CD4-positive, alpha-beta T cell treated with Interleukin-15 for 1 hour (primary cell): ENCODE measurements around the gene RRAGD.
A peak's percentile ranks its signal among the peaks of the same experiment; 100 is the strongest.

Experiments
- DNase-seq: peaks from one replicate; pipeline ENCODE4 v3.0.0-alpha.2; 2020

The RRAGD gene, protein sequence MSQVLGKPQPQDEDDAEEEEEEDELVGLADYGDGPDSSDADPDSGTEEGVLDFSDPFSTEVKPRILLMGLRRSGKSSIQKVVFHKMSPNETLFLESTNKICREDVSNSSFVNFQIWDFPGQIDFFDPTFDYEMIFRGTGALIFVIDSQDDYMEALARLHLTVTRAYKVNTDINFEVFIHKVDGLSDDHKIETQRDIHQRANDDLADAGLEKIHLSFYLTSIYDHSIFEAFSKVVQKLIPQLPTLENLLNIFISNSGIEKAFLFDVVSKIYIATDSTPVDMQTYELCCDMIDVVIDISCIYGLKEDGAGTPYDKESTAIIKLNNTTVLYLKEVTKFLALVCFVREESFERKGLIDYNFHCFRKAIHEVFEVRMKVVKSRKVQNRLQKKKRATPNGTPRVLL

DNA sequence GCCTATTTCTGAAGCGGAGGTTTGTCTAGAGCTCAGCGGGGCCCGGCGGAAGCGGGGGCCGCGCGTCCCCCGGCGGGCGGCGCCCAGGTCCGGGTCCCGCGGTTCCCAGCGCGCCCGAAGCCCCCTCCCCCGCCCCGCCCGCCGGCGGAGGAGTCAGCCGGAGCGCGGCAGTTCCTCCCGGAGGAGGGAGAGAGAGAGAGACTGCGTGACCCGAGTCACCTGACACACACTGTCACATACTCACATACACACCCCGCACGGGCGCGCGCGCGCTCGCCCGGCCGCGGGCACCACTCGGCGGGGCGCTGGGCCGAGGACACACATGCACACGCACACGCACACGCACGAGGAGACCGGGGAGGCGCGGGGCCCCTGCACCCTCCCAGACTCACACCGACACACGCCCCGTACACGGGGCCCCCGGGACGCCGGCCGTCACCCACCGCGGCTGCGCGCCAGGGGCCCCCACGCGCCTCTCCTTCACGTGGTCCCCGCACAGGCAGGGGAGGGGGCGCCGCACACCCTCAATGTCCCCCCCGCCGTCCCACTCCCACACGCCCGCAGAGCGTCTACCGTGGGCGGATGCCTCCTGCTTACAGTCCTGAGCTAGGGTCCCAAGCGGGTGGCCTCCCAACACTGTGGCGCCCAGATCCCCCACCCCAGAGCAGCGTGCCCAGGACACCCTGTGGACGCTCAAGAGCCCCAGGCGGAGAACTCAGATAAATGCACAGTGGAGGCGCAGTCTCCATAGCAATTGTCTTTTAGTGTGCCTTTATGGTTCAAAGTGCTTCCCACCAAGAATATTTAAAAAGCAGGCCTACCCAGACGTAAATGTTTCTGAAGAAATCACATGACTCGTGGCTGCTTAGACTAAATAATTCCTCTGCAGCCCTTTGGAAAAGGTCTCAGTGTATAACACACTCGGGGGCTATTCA is at the start of gene RRAGD:
Gene RRAGD (minus strand): TSS at position 203 of the 935 bp plus-strand sequence. CDS start 280 bp downstream, outside the sequence.
- DNase-seq = peak; percentile 78

DNA sequence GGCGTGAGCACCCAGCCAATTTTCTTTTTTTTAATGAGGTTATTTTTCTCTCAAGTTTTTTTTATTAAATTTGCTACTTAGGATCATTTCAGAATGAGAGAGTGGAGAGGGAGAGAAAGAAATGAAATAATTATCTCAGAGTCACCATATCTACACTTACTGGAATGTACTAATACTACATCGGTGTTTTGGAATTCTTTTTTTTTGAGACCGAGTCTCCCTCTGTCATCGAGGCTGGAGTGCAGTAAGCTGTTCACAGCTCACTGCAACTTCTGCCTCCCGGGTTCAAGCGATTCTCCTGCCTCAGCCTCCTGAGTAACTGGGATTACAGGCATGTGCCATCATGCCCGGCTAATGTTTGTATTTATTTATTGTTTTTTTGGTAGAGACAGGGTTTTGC is 48.6 kb upstream of the RRAGD start:
- DNase-seq = no peak

DNA sequence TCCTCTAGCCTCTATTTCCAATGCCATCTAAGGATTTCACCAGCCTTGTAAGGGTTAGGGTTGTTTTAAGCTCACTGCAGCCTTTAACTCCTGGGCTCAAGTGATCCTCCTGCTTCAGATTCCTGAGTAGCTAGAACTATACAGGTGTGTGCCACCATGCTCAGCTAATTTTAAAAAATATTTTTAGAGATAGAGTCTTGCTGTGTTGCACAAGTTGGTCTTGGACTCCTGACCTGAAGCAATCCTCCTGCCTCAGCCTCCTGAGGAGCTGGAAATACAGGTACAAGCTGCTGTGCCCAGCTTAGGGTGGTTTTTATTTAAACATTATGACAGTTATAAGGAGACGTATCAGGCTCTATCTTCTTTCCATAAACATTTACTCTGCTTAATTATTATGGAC is 47.4 kb upstream of the RRAGD start:
- no peak for DNase-seq

DNA sequence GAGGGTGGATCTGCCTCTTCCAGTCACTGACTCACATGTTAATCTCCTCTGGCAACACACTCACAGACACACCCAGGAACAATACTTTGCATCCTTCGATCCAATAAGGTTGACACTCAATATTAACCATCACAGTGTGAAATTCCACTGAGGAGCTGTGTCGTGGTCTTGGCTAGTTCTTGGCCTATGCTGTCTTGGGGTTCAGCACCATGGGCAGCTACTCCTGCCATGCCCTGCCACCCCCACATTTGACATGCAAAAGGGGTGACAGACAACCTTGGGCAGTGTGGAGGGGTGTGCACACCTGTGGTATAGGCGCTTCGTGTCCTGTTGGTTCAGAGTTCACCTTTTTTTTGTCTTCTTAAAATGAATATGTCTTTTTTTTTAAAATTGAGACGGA is 46.6 kb upstream of the RRAGD start:
- no peak for DNase-seq

DNA sequence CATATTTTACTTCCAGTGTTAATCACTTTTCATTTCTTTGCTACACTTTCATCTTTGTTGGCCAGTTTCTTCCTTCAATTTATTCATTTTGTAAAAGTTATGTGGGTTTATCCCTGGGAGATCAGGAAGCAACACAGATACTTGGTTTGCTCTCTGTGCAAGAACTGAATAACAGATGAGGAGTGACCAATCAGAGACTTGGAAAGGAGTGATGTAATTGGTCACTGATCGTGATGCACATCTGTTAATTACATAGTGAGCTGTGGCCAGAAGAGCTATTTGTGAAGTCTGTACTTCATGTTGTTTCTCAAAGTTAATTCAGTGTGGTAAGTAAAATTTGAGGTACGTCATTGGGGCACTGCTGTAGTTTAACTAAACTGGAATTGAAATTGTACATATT is 42.2 kb upstream of the RRAGD start:
- DNase-seq = no peak

DNA sequence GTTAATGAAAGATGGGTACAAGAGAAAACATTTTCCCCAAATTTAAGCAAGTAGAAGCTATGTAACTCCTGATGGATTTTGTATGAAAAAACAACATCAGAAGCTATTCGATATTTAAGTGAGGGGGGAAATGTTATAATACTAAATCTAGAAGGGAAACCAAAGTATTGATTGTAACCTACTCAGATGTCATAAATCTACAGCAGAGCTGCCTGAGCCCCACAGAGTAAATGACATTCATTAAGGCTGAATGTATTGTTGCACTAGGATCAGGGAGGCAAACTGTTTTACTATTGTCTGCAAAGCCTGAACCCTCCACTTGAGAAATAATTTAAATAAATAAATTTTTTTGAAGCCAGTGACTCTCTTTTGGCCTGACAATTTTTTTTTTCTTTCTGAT is 40.2 kb upstream of the RRAGD start:
- no peak for DNase-seq

DNA sequence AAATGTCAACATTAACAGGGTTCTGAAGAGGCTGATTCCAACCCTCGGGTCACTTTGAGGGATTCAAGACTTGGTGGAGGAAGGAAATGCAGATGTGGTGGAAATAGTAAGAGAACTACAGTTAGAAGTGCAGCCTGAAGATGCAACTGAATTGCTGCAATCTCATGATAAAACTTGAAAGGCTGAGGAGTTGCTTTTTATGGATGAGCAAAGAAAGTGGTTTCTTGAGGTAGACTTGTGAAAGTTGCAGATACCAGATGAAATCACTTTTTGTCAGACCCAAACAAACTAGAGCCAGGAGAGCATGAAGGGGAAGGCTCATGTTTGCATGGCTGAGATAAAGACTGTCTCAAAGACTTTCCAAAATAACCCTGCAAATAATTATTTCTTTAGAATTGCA is 37.1 kb upstream of the RRAGD start:
- DNase-seq = no peak

DNA sequence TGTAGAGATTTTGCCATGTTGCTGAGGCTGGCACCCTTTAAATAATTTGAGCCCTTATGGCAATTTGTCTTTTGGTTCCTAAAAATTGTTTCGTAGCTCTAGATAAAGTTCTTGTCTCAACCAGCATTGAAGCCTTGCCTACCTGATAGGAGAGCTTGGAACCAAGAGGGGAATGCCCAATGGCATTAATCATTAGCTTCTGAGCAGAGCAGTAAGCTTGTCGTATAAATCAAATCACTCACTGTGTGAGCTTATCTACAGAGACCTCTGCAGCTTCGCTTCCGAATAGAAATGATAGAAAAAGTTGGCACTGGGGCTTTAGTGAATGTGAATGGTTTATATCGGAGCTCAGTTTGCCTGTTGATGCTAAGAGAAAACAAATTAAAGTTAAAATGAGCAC is 31.6 kb upstream of the RRAGD start:
- DNase-seq = no peak

DNA sequence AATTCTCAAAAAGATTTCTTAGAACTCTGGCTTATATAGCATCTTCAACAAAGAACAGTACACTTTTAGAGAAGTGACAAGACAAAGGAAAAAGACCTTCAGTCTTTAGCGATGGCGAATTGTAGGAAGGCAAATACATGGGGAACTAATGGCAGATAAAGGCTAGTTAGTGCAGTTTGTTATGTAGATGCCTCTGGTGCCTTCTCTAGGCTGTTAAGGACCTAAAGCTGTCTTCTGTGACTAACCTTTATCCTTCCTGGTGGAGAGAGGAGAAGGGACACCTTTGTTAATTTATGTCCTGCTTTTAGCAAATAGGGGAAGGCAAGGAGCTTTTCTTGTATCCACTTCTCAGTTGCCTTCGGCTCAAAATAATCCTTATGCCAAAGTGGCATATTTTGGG is 28.1 kb upstream of the RRAGD start:
- DNase-seq = no peak

DNA sequence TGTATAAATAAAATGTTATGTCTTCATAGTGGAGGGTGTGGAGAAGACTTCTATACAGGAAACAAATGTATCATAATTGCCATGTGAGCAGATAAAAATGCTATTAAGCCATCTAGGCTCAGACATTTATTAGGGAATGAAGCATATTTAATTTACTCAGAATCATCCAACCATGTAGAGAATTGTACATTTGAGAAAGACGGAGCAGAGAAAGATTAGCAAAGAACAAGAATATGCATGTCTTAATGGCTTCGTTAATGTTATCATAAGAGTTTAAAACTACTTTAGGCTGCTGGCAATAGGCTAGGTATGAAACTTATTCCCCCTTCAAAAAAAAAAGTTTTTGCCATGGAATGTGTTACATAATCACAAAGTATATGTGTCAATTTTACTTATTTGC is 26.9 kb upstream of the RRAGD start:
- DNase-seq = no peak

DNA sequence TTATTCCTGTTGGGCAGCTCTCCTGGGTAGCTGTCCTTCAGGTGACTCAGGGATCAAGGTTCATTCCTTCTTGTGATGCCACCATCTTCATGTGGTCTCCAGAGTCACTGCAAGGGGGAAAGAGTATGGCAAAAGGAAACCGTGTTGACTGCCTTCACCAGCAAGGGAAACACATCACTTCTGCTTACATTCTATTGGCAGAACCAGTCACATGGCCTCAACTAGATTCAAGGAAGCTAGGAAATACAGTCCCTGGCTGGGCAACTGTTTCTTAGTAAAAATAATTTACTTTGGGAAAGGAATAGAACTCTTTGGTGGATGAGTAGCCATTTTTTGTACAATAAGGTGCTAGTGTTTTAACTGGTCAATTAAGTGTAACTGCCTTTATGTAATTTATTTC is 26.2 kb upstream of the RRAGD start:
- no peak for DNase-seq

DNA sequence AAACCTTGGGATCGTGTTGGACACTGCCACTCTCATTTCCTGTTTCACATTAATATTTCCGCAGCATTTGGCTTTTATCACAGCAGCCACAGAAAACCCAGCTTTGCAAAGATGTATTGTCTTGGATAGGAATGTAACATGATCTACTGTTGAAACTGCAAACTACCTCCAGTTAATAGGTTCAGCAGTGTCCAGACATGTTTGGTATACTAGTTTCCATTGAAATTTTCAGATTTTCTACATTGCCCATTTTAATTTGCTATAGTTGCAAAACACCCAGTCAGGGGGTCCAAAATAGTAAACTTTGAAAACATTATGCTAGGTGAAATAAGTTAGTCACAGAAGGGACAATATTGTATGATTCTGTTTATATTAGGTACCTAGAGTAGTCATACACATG is 24.2 kb upstream of the RRAGD start:
- DNase-seq = no peak

DNA sequence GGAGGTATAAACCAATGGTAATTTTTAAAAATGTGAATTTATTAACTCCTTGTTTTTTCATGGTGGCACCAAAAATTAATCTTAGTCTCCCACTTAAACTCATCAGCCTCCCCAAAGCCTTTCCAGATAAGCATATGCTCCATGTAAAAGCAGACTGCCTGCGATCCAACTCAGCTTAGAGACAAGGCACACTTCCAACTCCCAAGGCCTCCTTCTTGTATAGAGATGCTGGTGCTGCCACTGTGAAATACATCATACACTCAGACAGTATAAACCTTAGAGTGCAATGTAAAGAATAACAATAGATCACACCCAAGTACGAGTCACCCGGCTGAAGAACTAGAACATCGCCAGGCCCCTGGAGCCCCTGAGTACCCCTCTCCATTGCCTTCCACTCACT is 22.9 kb upstream of the RRAGD start:
- DNase-seq = no peak

DNA sequence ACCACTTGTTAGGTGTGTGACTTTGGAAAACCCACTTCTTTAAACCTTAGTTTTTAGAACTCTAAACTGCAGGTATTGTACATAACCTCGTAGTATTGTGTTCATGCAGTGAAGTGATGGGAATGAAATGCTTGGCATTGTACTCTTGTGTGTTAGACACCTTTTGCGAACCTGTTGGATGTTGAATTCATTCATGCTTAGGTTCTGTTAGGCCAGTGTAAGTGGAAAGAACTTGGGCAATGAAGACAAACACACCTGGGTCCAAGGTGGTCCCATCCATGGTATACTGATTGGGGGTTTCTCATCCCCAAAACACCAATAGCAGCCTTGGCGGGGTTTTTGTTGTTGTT is 22.1 kb upstream of the RRAGD start:
- DNase-seq = no peak

DNA sequence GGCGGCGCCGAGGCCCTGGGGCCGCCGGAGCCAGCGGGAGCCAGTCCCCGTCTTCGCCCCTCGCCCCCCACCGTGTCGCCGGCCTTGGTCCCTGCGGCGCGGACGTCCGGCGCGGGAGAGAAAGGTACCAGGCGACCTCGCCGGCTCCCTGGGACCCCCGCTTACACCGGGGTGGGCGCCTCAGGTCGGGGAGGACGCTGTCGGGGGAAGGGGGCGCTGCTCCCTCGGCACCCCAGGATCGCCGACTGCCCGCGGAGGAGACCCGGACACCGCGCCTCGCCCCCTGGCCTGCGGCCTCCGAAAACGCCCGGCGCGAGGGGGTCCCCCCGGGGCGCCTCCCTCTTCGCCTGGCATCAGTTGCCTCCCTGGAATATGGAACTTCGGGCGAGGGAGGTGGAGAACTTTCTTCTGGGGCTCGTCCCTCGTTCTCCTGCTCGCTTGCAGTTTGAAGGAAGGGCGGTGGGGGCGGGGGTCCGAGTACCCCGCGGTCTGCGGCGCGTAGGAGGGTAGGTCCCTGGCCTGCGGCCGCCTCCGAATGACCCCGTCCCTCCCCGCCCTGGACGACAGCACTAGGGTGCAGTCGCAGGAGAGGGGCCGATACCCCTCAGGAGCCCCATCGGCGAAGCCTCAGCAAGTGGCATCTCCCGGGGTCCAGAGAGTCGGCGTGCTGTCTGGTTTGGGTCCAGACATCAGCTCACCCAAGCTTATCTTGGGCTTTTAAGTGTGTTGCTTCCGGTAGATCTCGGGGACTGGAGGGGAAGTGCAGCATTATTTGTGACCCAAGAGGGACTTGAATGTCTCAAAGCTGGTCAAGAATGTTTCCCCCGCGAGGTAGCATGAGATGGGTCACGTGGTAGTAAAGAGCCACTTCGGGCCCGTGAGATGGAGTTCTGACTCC is 21.4 kb upstream of the RRAGD start:
- DNase-seq = peak; percentile 20

DNA sequence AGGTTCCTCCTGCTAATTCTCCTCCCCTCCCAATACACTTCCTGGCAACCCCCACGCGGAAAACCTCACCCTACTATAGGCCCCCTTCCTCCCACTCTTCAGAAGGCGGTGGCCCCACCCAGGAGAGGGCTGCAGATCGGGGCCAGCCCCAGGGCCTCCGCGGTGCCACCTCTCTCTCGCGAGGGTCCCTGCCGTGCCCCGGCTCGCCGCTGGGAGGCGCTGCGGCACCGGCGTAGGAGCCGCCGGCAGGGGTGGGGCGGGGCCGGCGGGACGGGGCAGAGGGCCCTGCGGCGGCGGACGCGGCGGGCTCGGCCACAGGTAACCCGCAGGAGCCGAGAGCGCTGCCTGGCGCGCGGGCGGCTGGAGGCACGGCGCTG is 20.8 kb upstream of the RRAGD start, which contains the start of gene ANKRD6:
Gene ANKRD6 (plus strand): TSS at position 278 of the 377 bp plus-strand sequence. CDS start 133,825 bp downstream, outside the sequence.
- peak; percentile 78 for DNase-seq

DNA sequence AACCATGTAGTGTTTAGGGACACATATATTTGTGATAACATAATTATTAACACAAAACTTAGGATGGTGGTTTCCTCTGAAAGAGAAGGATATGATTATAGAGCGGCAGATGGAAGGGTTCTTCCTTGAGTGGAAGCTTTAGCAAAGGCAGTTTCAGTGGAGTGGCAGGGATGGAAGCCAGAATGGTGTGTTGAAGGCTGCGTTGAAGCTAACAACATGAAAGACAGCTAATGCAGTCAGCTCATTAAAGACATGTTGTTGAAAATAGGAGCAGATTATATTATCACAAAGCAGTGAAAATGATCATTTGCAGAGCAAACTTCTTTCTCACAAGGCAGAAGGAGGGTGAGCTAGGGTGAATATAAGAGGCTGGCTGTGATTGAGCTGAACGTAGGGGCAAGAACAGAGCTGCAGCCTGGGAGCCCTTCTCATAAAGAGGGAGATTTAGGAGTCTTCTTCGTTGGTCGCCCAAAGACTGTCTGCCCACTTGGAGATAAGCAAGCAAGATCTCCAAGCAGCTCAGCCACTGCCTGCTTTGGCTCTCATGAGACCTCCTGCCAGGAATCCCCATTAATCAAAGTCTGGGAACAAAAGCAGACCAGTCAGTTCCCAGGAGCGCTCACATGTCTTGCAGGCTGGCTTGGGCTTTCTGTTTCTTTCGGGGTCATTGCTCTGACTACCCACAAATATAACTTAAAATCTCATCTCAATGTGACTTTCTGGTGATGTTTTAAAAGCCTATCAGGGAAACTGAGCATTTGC is 18.3 kb upstream of the RRAGD start:
- DNase-seq = no peak

DNA sequence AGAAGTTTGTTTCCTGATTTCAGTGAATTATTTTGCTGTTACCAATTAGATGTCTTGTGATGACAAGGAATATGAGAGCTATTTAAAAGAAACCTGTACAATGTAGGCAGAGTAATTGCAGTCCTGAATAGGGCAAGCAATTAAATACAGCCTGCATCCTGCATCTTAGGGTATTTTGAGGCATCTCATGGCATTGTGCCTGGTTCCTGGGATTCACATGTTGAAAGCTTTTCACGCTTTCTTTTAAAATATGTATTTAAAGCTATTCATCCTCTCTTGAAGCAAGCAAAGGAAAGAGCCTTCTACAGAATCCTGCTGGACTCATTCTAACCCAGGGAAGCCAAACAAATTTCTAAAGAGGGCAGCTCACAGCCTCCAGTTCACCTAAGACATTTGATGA is 4.7 kb upstream of the RRAGD start:
- no peak for DNase-seq

DNA sequence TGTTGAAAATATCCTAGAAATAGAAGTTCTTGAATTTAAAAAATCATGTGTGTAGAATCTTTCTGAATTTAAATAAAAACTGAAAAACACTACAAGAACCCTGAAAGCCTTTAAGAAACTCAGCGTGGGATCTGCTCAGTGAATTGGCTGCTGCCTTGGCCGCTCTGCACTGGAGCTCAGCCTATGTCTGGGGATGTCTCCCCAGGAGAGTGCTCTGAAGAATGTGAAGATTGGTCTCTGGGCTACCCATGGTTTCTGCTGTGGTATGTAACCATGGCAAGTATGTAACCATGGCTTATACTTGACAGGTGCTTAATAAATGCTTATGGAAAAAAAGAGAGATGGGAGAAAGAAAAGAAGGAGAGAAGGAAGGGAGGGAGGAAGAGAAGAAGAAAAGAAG is 3.1 kb upstream of the RRAGD start:
- DNase-seq = no peak

DNA sequence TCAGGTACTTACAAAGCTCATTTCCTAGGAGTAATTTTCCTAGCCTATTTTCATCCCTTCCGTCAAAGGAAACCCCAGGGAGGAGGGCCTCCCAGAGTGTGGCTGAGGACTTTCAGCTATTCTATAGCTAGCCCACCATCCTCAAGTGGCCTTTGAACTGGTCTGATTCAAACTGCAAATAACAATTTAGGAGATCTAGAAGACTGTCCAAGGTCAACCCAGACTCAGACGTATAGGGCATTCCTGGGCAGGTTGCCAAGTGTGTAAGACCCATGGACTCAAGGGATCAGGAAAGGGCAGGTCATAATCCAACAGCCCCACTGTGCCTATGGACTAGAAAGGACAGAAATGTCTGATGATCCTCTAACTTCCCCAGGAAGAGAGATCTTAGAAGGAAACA is 2.1 kb upstream of the RRAGD start:
- no peak for DNase-seq

DNA sequence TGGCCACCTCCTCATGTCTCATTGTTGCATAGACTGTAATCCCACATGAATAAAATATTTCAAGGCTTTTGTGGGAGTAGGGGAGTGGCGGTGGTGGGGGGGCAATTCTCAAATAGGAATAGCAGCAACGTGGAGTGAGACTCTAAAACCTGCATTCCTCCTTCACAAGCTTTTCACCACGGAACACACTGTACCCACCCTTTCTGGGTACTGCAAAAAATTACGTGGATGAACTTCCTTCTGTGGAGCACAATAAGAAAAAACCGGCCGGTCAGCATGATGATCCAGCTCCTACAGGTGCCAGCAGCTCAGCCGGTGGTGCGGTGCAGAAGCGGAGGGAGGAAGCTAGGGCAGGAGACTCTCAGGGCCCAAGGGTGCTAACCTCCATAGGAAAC is 930 bp upstream of the RRAGD start:
- no peak for DNase-seq
